ENCODE data around the gene SERPINF2.

- TF ChIP-seq, protein P1, sequence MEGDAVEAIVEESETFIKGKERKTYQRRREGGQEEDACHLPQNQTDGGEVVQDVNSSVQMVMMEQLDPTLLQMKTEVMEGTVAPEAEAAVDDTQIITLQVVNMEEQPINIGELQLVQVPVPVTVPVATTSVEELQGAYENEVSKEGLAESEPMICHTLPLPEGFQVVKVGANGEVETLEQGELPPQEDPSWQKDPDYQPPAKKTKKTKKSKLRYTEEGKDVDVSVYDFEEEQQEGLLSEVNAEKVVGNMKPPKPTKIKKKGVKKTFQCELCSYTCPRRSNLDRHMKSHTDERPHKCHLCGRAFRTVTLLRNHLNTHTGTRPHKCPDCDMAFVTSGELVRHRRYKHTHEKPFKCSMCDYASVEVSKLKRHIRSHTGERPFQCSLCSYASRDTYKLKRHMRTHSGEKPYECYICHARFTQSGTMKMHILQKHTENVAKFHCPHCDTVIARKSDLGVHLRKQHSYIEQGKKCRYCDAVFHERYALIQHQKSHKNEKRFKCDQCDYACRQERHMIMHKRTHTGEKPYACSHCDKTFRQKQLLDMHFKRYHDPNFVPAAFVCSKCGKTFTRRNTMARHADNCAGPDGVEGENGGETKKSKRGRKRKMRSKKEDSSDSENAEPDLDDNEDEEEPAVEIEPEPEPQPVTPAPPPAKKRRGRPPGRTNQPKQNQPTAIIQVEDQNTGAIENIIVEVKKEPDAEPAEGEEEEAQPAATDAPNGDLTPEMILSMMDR (IDR thresholded peaks at IDR 0.05; ENCODE audit: borderline replicate concordance, extremely low read depth, low read length, poor library complexity, severe bottlenecking): no peak
- no peak for TF ChIP-seq EZH2 (IDR thresholded peaks at IDR 0.05; ENCODE audit: borderline replicate concordance, low read depth, low read length, severe bottlenecking)
Measured at GRCh38 chr17:1750628-1751027, 8.0 kb downstream of the SERPINF2 start.

All from DND-41 (cell line).